ENCODE measurements around the gene SENP8.
"Not testable (repeated sequence)": the region's sequence is repeated elsewhere in the genome, so short reads cannot be mapped to it uniquely, and the experiment has no call there.

DNA sequence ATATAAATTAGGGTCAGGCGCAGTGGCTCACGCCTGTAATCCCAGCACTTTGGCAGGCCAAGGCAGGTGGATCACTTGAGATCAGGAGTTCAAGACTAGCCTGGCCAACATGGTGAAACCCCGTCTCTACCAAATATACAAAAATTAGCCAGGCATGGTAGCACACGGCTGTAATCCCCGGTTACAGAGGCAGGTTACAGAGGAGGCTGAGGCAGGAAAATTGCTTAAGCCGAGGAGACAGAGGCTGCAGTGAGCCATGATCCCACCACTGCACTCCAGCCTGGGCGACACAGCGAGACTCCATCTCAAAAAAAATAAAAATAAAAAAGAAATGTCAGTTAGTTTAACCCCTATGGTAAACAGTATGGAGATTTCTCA lies 46.8 kb upstream of the SENP8 start:
- not testable (repeated sequence) for TF ChIP-seq EZH2 (IDR thresholded peaks at IDR 0.05; ENCODE audit: low read depth, low read length, severe bottlenecking); POLR2AphosphoS5 (IDR thresholded peaks at IDR 0.05; ENCODE audit: low read depth, low read length); YY1 (IDR thresholded peaks at IDR 0.05; ENCODE audit: low read depth, low read length); EGR1 (IDR thresholded peaks at IDR 0.05; ENCODE audit: borderline replicate concordance, low read depth, low read length)
- TF ChIP-seq, protein P1, sequence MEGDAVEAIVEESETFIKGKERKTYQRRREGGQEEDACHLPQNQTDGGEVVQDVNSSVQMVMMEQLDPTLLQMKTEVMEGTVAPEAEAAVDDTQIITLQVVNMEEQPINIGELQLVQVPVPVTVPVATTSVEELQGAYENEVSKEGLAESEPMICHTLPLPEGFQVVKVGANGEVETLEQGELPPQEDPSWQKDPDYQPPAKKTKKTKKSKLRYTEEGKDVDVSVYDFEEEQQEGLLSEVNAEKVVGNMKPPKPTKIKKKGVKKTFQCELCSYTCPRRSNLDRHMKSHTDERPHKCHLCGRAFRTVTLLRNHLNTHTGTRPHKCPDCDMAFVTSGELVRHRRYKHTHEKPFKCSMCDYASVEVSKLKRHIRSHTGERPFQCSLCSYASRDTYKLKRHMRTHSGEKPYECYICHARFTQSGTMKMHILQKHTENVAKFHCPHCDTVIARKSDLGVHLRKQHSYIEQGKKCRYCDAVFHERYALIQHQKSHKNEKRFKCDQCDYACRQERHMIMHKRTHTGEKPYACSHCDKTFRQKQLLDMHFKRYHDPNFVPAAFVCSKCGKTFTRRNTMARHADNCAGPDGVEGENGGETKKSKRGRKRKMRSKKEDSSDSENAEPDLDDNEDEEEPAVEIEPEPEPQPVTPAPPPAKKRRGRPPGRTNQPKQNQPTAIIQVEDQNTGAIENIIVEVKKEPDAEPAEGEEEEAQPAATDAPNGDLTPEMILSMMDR (IDR thresholded peaks at IDR 0.05; ENCODE audit: control extremely low read depth in 1 of 3, insufficient read depth in 1 of 3, low read depth in 1 of 3, low read length in 3 of 3), result not testable (repeated sequence)
- TF ChIP-seq, protein P2, sequence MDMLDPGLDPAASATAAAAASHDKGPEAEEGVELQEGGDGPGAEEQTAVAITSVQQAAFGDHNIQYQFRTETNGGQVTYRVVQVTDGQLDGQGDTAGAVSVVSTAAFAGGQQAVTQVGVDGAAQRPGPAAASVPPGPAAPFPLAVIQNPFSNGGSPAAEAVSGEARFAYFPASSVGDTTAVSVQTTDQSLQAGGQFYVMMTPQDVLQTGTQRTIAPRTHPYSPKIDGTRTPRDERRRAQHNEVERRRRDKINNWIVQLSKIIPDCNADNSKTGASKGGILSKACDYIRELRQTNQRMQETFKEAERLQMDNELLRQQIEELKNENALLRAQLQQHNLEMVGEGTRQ (IDR thresholded peaks at IDR 0.05; ENCODE audit: low read length), result not testable (repeated sequence)
